IMR-90 (cell line): ENCODE results near the gene FAM25A. TPM values are rescaled to one million over a fixed set of nuclear protein-coding genes. Genes with fewer than 3 reads are reported as not detected.

Experiments used
- ATAC-seq: fragments of 200-7000 bp; cut with Tn5 transposase; 2 replicates; pipeline ENCODE4 v1.9.1; 2020; ENCODE audit warnings: low read depth, mild to moderate bottlenecking, moderate library complexity
- BruUV-seq: library from RNA; stranded (reverse); fragments of 400-500 nt; replicated peaks from 2 replicates; lab custom pipeline; 2021; lab: Mats Ljungman, UMichigan
- CTCF ChIA-PET: fragments of 300-600 bp; formaldehyde crosslinking; extraction: SDS; loops from one replicate; lab custom pipeline; 2021; ENCODE audit warnings: antibody characterized with exemption; lab: Yijun Ruan, JAX
- POLR2A ChIA-PET: fragments of 300-600 bp; sonication (Branson Sonifier 250); formaldehyde crosslinking; loops from one replicate; lab custom pipeline; 2022; ENCODE audit warnings: antibody characterized with exemption; ENCODE audit not compliant: unreplicated experiment; lab: Charles Lee
- DNase-seq: peaks from one replicate; pipeline ENCODE4 v3.0.0; 2013
- H2AFZ ChIP-seq: replicated peaks from 2 replicates; pipeline ENCODE3; 2013; ENCODE audit warnings: low read length, mild to moderate bottlenecking; ENCODE audit not compliant: poor library complexity
- H2AK5ac ChIP-seq: 2 replicates; pipeline ENCODE4 v1.6.1; 2013; ENCODE audit warnings: low read depth, low read length, inconsistent platforms
- H2AK9ac ChIP-seq: replicated peaks from 2 replicates; pipeline ENCODE3; 2013; ENCODE audit warnings: mild to moderate bottlenecking, low read depth, low read length, moderate library complexity; ENCODE audit not compliant: poor library complexity
- H2BK120ac ChIP-seq: 2 replicates; pipeline ENCODE4 v1.6.1; 2013; ENCODE audit warnings: low read depth, low read length, inconsistent platforms
- H2BK15ac ChIP-seq: 3 replicates; pipeline ENCODE4 v1.6.1; 2013; ENCODE audit warnings: low read depth, low read length, inconsistent platforms
- H2BK20ac ChIP-seq: 2 replicates; pipeline ENCODE4 v1.6.1; 2013; ENCODE audit warnings: low read depth, mild to moderate bottlenecking, inconsistent platforms, low read length, moderate library complexity
- H2BK5ac ChIP-seq: 2 replicates; pipeline ENCODE4 v1.6.1; 2013; ENCODE audit warnings: mild to moderate bottlenecking, low read depth, low read length, inconsistent platforms; ENCODE audit not compliant: poor library complexity, severe bottlenecking
- H3K14ac ChIP-seq: replicated peaks from 2 replicates; pipeline ENCODE4 v1.6.1; 2013; ENCODE audit warnings: low read depth, low read length, inconsistent platforms
- H3K18ac ChIP-seq: 2 replicates; pipeline ENCODE4 v1.6.1; 2013; ENCODE audit warnings: low read depth, low read length, control low read depth
- H3K23ac ChIP-seq: 2 replicates; pipeline ENCODE4 v1.6.1; 2013; ENCODE audit warnings: low read depth, low read length, inconsistent platforms
- H3K27ac ChIP-seq: 2 replicates; pipeline ENCODE4 v1.5.1; 2013; ENCODE audit warnings: mild to moderate bottlenecking, control low read depth, low read length; ENCODE audit not compliant: insufficient read depth
- H3K27me3 ChIP-seq: 2 replicates; pipeline ENCODE4 v1.6.1; 2013; ENCODE audit warnings: low read length; ENCODE audit not compliant: control insufficient read depth, insufficient read depth
- H3K36me3 ChIP-seq: 2 replicates; pipeline ENCODE4 v1.6.1; 2013; ENCODE audit warnings: low read length, mixed read lengths; ENCODE audit not compliant: control insufficient read depth, insufficient read depth
- H3K4ac ChIP-seq: 2 replicates; pipeline ENCODE4 v1.6.1; 2013; ENCODE audit warnings: low read depth, low read length, inconsistent platforms
- H3K4me1 ChIP-seq: 2 replicates; pipeline ENCODE4 v1.6.1; 2013; ENCODE audit warnings: low read length, mixed read lengths; ENCODE audit not compliant: control insufficient read depth, insufficient read depth
- H3K4me2 ChIP-seq: 2 replicates; pipeline ENCODE4 v1.6.1; 2013; ENCODE audit warnings: low read depth, mild to moderate bottlenecking, control low read depth, low read length, moderate library complexity
- H3K4me3 ChIP-seq: 2 replicates; pipeline ENCODE4 v1.5.1; 2013; ENCODE audit warnings: low read depth, mild to moderate bottlenecking, control low read depth, low read length, moderate library complexity; ENCODE audit not compliant: insufficient read depth
- H3K56ac ChIP-seq: 2 replicates; pipeline ENCODE4 v1.6.1; 2013; ENCODE audit warnings: low read length, inconsistent platforms; ENCODE audit not compliant: insufficient read depth; ENCODE audit errors: extremely low read depth
- H3K79me1 ChIP-seq, 2 experiments: 2 replicates each; pipeline ENCODE4 v1.6.1; 2013; ENCODE audit warnings: low read length in 2 of 2, inconsistent platforms in 1 of 2, low read depth in 1 of 2
- H3K9ac ChIP-seq: 2 replicates; pipeline ENCODE4 v1.6.1; 2013; ENCODE audit warnings: low read depth, low read length, control low read depth
- H3K9me1 ChIP-seq: 2 replicates; pipeline ENCODE4 v1.6.1; 2013; ENCODE audit warnings: low read length, inconsistent platforms; ENCODE audit not compliant: insufficient read depth
- H3K9me3 ChIP-seq: 2 replicates; pipeline ENCODE4 v1.6.1; 2013; ENCODE audit warnings: low read length; ENCODE audit not compliant: control insufficient read depth, insufficient read depth
- H4K20me1 ChIP-seq: 2 replicates; pipeline ENCODE4 v1.6.1; 2013; ENCODE audit warnings: low read length, inconsistent platforms; ENCODE audit not compliant: insufficient read depth
- H4K5ac ChIP-seq: 2 replicates; pipeline ENCODE4 v1.6.1; 2013; ENCODE audit warnings: mild to moderate bottlenecking, low read depth, low read length, control low read depth
- H4K8ac ChIP-seq, 2 experiments: 2 replicates each; pipeline ENCODE4 v1.6.1; 2013; ENCODE audit warnings: low read depth in 2 of 2, low read length in 2 of 2, control low read depth in 1 of 2, inconsistent platforms in 1 of 2
- H4K91ac ChIP-seq: 2 replicates; pipeline ENCODE4 v1.6.1; 2013; ENCODE audit warnings: low read depth, low read length, inconsistent platforms; ENCODE audit not compliant: insufficient read depth
- CHD1 ChIP-seq: IDR thresholded peaks from 2 replicates; pipeline ENCODE4 v1.6.1; 2012; ENCODE audit warnings: low read depth, low read length, improper control_type of control experiment
- CTCF ChIP-seq: conservative IDR thresholded peaks from 2 replicates; pipeline ENCODE4 v1.5.1; 2012; ENCODE audit warnings: mild to moderate bottlenecking, low read depth, low read length, improper control_type of control experiment
- ELK1 ChIP-seq: fragments of 150-350 bp; IDR thresholded peaks from 2 replicates; pipeline ENCODE4 v1.6.1; 2016; ENCODE audit warnings: low read depth, mild to moderate bottlenecking, low read length, moderate library complexity, borderline replicate concordance
- FOS ChIP-seq: fragments of 150-350 bp; IDR thresholded peaks from 2 replicates; pipeline ENCODE4 v1.6.1; 2016; ENCODE audit warnings: low read depth, low read length
- MAFK ChIP-seq: IDR thresholded peaks from 2 replicates; pipeline ENCODE4 v1.6.1; 2012; ENCODE audit warnings: low read depth, low read length, improper control_type of control experiment
- MAZ ChIP-seq: IDR thresholded peaks from 2 replicates; pipeline ENCODE4 v1.6.1; 2012; ENCODE audit warnings: low read depth, mild to moderate bottlenecking, low read length, improper control_type of control experiment, moderate library complexity, borderline replicate concordance
- MXI1 ChIP-seq: IDR thresholded peaks from 2 replicates; pipeline ENCODE4 v1.6.1; 2012; ENCODE audit warnings: low read depth, mild to moderate bottlenecking, low read length, moderate library complexity, borderline replicate concordance
- NFE2L2 ChIP-seq: fragments of 150-350 bp; IDR thresholded peaks from 2 replicates; pipeline ENCODE4 v1.6.1; 2016; ENCODE audit warnings: low read depth, mild to moderate bottlenecking, low read length
- POLR2A ChIP-seq: IDR thresholded peaks from 2 replicates; pipeline ENCODE4 v1.6.1; 2012; ENCODE audit warnings: mild to moderate bottlenecking, low read depth, low read length
- RAD21 ChIP-seq: IDR thresholded peaks from 2 replicates; pipeline ENCODE4 v1.6.1; 2012; ENCODE audit warnings: low read length, improper control_type of control experiment
- RCOR1 ChIP-seq: IDR thresholded peaks from 2 replicates; pipeline ENCODE4 v1.6.1; 2012; ENCODE audit warnings: mild to moderate bottlenecking, low read length, improper control_type of control experiment; ENCODE audit not compliant: insufficient replicate concordance
- RFX5 ChIP-seq: IDR thresholded peaks from 2 replicates; pipeline ENCODE4 v1.8.0; 2012; ENCODE audit warnings: low read depth, mild to moderate bottlenecking, low read length, moderate library complexity
- SMC3 ChIP-seq: fragments of 150-350 bp; IDR thresholded peaks from 2 replicates; pipeline ENCODE4 v1.6.1; 2016; ENCODE audit warnings: low read depth, mild to moderate bottlenecking, antibody characterized with exemption, low read length, moderate library complexity
- WGBS, 2 experiments: methylation state at CpG; one replicate each; pipeline versions ENCODE4 v1.1.5 to v1.1.7; 2013; ENCODE audit warnings: missing lambda C conversion rate in 2 of 2; ENCODE audit not compliant: insufficient read length in 1 of 2; ENCODE audit errors: extremely low coverage in 2 of 2; 5-methylcytosine and 5-hydroxymethylcytosine counted together
- dilution Hi-C: fragments of 300-500 bp; cut with HindIII; formaldehyde crosslinking; loops from one replicate; pipeline ENCODE4 v1.14.3; 2018; ENCODE audit warnings: low sequenced_read_pairs; ENCODE audit not compliant: unreplicated experiment
- in situ Hi-C: fragments of 300-500 bp; cut with MboI; formaldehyde crosslinking; loops from 3 replicates; pipeline ENCODE4 v1.14.3; 2019; ENCODE audit warnings: low sequenced_read_pairs, inconsistent platforms, mixed read lengths
- intact Hi-C: fragments of 100-400 bp; cut with micrococcal nuclease; formaldehyde crosslinking; loops from 2 replicates; pipeline ENCODE4 v1.10.0; 2022
- polyA plus RNA-seq, 3 experiments: library from polyadenylated mRNA; depleted of rRNA; stranded (reverse); fragments of >200 nt; gene quantifications; 2 replicates each; pipeline ENCODE4 v1.2.3, GENCODE V29; 2012; ENCODE audit warnings: low replicate concordance in 1 of 3
- total RNA-seq: library from RNA; depleted of rRNA; stranded (reverse); fragments of >200 nt; gene quantifications from 2 replicates; pipeline ENCODE4 v1.2.3, GENCODE V29; 2012
- TF ChIP-seq, protein P1 (sequence below): fragments of 150-350 bp; IDR thresholded peaks from 2 replicates; pipeline ENCODE4 v1.6.1; 2017; ENCODE audit warnings: mild to moderate bottlenecking, antibody characterized with exemption, low read length, low read depth

The FAM25A gene
- total and polyA plus RNA-seq, 2 of the 4 experiments (the other 2 are of a cell fraction): not detected

DNA sequence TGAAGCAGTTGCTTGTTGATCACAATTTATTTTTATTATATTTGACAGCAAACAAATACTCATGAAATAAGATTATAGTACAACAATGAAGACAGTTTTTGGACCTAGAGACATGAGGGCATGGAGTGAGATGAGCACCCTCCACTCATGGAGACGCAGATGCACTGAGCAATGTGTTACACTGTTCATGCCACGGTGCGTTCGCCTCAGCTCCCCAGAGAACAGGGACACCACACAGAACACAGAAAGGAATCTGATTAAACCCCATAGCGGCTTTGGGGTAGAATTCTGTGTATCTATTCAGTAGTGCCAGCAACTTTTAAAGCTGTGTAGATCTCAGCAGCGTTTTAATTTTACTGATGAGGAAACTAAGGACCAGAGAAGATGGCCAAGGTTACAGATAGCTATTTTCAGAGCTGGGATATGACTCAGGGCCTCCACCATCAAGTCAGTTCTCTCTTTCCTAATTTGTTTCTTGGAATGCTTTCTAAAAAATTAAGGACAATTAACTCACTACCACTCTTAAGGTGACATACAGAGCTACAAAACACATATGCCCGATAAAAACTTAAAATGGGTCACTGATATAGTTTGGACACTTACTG is 33.6 kb downstream of the FAM25A start:
- TF ChIP-seq MAFK (no peak), POLR2A (no peak), RCOR1 (no peak), SMC3 (no peak), MXI1 (no peak), FOS (no peak), RAD21 (no peak), RFX5 (no peak), NFE2L2 (no peak), ELK1 (no peak), CTCF (no peak), MAZ (no peak), CHD1 (no peak)
- TF ChIP-seq, protein P1, sequence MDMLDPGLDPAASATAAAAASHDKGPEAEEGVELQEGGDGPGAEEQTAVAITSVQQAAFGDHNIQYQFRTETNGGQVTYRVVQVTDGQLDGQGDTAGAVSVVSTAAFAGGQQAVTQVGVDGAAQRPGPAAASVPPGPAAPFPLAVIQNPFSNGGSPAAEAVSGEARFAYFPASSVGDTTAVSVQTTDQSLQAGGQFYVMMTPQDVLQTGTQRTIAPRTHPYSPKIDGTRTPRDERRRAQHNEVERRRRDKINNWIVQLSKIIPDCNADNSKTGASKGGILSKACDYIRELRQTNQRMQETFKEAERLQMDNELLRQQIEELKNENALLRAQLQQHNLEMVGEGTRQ: no peak
- no peak overlapping the region for H4K5ac ChIP-seq
- H2AFZ ChIP-seq: no peak overlapping the region
- intact Hi-C loops (no loop called here), in situ Hi-C loops (no loop called here), dilution Hi-C loops (no loop called here)
- H4K91ac ChIP-seq: no peak overlapping the region
- H2BK20ac ChIP-seq: no peak overlapping the region
- no peak overlapping the region for H3K4me3 ChIP-seq
- no peak overlapping the region for H3K18ac ChIP-seq
- peaks cover 5% of the 10 kb centered on the region for H3K9me1 ChIP-seq
- H3K14ac ChIP-seq: no peak overlapping the region
- no peak overlapping the region for H3K27ac ChIP-seq
- H3K4me1 ChIP-seq: peaks cover 9% of the 10 kb centered on the region
- H2BK15ac ChIP-seq: no peak overlapping the region
- H2BK120ac ChIP-seq: no peak overlapping the region
- DNase-seq: no peak
- peaks cover 0 to 25% of the 10 kb centered on the region in 2 experiments; a peak in 3 of 4 replicates for H3K79me1 ChIP-seq
- peaks cover 5% of the 10 kb centered on the region; the same call in 1 of the 2 replicates for H4K20me1 ChIP-seq
- no peak overlapping the region for H2AK9ac ChIP-seq
- H3K9ac ChIP-seq: no peak overlapping the region
- no CpG with 5 or more reads among the region's 7 CpGs for WGBS, 2 experiments
- no peak overlapping the region for H3K56ac ChIP-seq
- CTCF ChIA-PET: interaction anchor here (0.6 to 1.2 kb wide), 3 partner anchors 87 to 137 kb away, joined by 3 to 10 read pairs (median 4); no protein-coding TSS in a partner anchor
- BruUV-seq: no TSS peak
- no peak overlapping the region for H3K4me2 ChIP-seq
- no peak overlapping the region for H3K23ac ChIP-seq
- ATAC-seq: no peak
- H4K8ac ChIP-seq: no peak overlapping the region
- H3K27me3 ChIP-seq: no peaks in the 10 kb centered on the region
- no peaks in the 10 kb centered on the region for H3K9me3 ChIP-seq
- no peak overlapping the region for H3K4ac ChIP-seq
- peak overlapping the region; percentile 59; the same call in 1 of the 2 replicates for H2AK5ac ChIP-seq
- peaks cover 34% of the 10 kb centered on the region for H3K36me3 ChIP-seq
- POLR2A ChIA-PET: no interaction called here
- no peak overlapping the region for H2BK5ac ChIP-seq
